Glutamatergic neuron (in vitro differentiated cells): ENCODE data around the gene NCOA7. TPM values are rescaled to one million over a fixed set of nuclear protein-coding genes. Genes with fewer than 3 reads are reported as not detected.
A peak's percentile ranks its signal among the peaks of the same experiment; 100 is the strongest.

Experiments
- DNase-seq: peaks from one replicate; pipeline ENCODE4 v3.0.0; 2022
- H3K27ac Mint-ChIP-seq: one replicate; pipeline ENCODE4 v1.8.0; 2020; ENCODE audit warnings: mild to moderate bottlenecking, mixed read lengths, inconsistent platforms; ENCODE audit not compliant: unreplicated experiment
- H3K27me3 Mint-ChIP-seq: one replicate; pipeline ENCODE4 v1.8.0; 2020; ENCODE audit warnings: mild to moderate bottlenecking, moderate library complexity, mixed read lengths, inconsistent platforms; ENCODE audit not compliant: unreplicated experiment
- H3K36me3 Mint-ChIP-seq: one replicate; pipeline ENCODE4 v1.8.0; 2020; ENCODE audit warnings: mild to moderate bottlenecking, mixed read lengths, inconsistent platforms; ENCODE audit not compliant: unreplicated experiment
- H3K4me1 Mint-ChIP-seq: one replicate; pipeline ENCODE4 v1.8.0; 2020; ENCODE audit warnings: mild to moderate bottlenecking, low read depth, mixed read lengths, inconsistent platforms; ENCODE audit not compliant: unreplicated experiment
- H3K4me3 Mint-ChIP-seq: one replicate; pipeline ENCODE4 v1.8.0; 2020; ENCODE audit warnings: mild to moderate bottlenecking, mixed read lengths, inconsistent platforms; ENCODE audit not compliant: unreplicated experiment
- H3K9me3 Mint-ChIP-seq: one replicate; pipeline ENCODE4 v1.8.0; 2020; ENCODE audit warnings: mild to moderate bottlenecking, moderate library complexity, mixed read lengths, inconsistent platforms; ENCODE audit not compliant: unreplicated experiment
- total RNA-seq: library from RNA; stranded (reverse); fragmentation: NEBNext Ultra II Directional; extraction: Animal tissue kit (Norgen Biotek cat#: 25700); gene quantifications from one replicate; pipeline ENCODE4 v1.2.1, GENCODE V29; 2021; ENCODE audit not compliant: unreplicated experiment
- TF ChIP-seq, protein P1 (sequence below): fragments of 200-600 bp; sonication (generic); IDR thresholded peaks from one replicate; pipeline ENCODE4 v1.5.0; 2021; ENCODE audit not compliant: partially characterized antibody, unreplicated experiment

NCOA7 gene
- total RNA-seq, 1 donor from 2014 or later: 23.5 TPM

DNA sequence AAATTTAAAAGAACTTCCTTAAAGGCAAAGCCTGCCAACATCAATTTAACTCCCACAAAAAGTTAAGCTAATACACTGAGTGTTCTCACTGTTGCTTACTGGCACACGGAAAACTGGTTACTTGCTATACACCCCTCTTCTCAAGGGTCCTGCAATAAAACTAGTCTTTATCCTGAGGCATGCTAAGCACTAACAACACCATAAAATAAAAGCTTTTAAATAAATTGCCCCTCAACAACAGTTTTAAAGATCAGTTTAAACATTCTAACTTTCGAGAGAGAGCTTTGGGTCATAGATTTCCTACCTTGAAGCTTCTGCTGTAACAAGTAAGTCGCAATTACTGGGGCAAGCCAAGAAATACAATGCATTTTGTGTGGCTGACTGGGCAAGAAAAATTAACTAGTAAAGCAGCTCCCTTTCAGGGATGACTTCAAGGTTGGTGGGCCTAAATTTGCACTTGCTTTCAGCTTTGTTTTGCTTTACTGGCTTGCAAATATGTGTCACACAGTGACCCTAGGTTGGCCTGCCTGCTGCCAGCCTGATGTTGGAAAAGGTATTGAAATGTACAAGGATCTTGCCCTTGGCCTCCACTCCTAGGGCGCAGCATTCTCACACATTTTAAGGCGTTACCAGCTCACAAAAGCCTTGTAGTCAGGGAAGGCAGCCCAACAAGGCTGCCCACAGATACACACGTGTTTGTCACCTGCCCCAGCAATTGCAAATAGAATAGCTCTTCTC, 45.3 kb upstream of the NCOA7 start:
- H3K4me1 Mint-ChIP-seq: peaks cover 4% of the 10 kb centered on the region

DNA sequence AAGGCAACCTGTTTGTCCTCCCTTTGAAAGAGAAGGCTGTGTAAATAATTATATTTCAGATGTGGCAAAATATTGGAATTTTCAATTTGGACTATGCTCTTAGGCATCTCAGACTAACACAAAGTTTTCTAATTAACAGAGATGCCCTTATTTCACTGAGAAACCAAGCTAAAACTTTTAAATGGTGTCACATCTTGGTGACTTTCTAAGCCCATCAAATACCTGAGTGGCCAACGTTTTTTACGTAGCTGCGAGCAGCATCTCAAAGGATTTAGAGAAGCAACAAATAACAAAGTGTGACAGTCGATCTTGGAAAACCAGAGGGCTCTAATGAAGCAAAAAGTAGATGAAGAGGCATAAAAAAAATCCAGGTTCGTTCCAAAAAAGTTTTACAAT, 44.7 kb upstream of the NCOA7 start:
- Mint-ChIP-seq H3K9me3 (peaks cover 4% of the 10 kb centered on the region), H3K36me3 (no peaks in the 10 kb centered on the region), H3K4me1 (peaks cover 7% of the 10 kb centered on the region), H3K4me3 (peak overlapping the region; percentile 91), H3K27ac (no peak overlapping the region), H3K27me3 (peaks cover 10% of the 10 kb centered on the region)
- TF ChIP-seq, protein P1, sequence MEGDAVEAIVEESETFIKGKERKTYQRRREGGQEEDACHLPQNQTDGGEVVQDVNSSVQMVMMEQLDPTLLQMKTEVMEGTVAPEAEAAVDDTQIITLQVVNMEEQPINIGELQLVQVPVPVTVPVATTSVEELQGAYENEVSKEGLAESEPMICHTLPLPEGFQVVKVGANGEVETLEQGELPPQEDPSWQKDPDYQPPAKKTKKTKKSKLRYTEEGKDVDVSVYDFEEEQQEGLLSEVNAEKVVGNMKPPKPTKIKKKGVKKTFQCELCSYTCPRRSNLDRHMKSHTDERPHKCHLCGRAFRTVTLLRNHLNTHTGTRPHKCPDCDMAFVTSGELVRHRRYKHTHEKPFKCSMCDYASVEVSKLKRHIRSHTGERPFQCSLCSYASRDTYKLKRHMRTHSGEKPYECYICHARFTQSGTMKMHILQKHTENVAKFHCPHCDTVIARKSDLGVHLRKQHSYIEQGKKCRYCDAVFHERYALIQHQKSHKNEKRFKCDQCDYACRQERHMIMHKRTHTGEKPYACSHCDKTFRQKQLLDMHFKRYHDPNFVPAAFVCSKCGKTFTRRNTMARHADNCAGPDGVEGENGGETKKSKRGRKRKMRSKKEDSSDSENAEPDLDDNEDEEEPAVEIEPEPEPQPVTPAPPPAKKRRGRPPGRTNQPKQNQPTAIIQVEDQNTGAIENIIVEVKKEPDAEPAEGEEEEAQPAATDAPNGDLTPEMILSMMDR: no peak
- DNase-seq: no peak

More for the DNA sequence above, 45.3 kb upstream of the NCOA7 start:
- H3K9me3 Mint-ChIP-seq: peaks cover 4% of the 10 kb centered on the region
- H3K36me3 Mint-ChIP-seq: no peaks in the 10 kb centered on the region
- TF ChIP-seq, protein P1: no peak
- H3K27me3 Mint-ChIP-seq: peaks cover 10% of the 10 kb centered on the region
- no peak overlapping the region for H3K27ac Mint-ChIP-seq
- DNase-seq: no peak
- no peak overlapping the region for H3K4me3 Mint-ChIP-seq

DNA sequence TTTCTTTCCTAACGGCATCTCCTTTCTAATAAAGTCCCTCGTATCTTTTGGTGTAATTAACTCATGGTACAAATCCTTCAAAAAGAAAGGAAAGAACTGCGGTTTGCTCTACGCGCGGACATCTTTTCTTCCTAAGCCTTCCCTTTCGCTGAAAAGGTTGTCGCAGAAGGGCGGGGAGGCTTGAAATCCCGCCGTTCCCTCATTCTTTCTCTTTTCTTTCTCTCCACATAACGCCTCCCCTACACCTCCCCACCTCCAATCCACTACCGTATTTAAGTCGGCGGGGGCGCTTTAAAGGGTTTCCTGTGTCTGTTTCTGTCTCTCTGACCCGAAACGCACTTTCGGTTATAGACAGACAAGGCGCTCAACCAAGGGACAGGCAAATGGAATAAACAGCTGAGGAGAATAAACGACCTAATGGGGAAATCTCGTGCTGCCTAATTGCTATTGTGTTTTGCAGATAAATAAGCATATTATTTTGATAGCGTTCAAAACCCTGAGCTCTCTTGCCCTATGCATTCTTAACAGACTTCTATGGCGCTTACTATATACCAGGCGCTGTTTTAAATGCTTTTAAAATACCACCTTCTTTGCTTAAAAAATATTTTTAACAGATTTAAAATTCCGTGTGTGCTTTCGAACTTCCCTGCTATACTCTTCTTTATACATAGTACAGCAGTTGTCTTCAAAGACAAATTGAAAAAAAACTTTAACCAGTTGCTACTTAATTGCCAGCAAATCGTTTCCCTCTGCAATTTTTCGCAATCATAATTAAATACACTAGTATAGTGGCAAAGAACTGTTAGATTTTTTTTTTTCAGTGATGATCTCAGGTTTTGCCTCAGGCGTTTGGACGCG, 43.8 kb upstream of the NCOA7 start:
- DNase-seq: peak; percentile 32
- H3K27ac Mint-ChIP-seq: no peak overlapping the region
- TF ChIP-seq, protein P1: no peak
- no peaks in the 10 kb centered on the region for H3K36me3 Mint-ChIP-seq
- H3K4me1 Mint-ChIP-seq: peaks cover 7% of the 10 kb centered on the region
- peak overlapping the region; percentile 91 for H3K4me3 Mint-ChIP-seq
- peaks cover 4% of the 10 kb centered on the region for H3K9me3 Mint-ChIP-seq
- peaks cover 10% of the 10 kb centered on the region for H3K27me3 Mint-ChIP-seq

DNA sequence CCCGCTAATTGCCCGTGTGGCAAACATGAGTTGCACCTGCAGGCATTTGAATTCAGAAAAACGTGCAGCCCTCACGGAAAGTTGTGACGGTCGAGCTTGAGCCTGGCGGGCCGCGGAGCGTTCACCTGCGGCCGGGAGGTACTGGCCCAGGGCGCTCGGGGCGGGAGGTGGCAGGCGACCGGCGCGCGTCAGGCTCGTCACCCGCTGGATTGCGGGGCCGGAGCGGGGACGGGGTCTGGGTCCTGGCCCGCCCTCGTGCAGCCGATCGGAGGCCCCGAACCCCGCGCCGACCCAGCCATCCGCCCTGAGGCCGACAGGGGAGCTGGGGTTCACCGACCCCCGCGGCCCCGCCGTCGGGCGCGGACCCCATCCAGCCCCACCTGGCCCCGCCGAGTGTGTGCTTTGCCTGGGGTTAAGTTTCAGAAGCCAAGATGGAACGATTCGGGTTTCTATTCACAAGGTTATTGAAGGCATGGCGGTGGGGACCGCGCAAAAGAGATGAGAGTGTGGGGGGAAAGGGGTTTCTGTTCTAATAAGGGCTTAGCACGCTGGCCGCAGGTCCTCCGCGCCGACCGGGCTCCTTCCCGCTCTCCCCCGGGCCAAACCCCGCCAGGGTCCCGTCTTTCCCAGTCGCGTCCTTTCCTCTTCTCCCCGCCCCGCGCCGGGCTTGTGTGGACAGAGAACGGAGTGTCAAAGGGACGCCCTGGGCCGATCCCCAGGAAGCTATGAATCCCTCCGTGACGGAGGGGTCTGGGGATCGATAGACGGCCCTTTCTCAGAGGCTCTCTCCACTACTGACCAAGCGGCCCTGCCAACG, 43.0 kb upstream of the NCOA7 start:
- Mint-ChIP-seq H3K27ac (no peak overlapping the region), H3K9me3 (peaks cover 4% of the 10 kb centered on the region), H3K4me1 (peaks cover 7% of the 10 kb centered on the region), H3K27me3 (peaks cover 10% of the 10 kb centered on the region), H3K36me3 (no peaks in the 10 kb centered on the region), H3K4me3 (peak overlapping the region; percentile 91)
- peak; percentile 67 for DNase-seq
- TF ChIP-seq, protein P1: peak; percentile 8
